Karpas-422 (cell line): ENCODE data around the gene GNAT1. TPM values are rescaled to one million over a fixed set of nuclear protein-coding genes. Genes with fewer than 3 reads are reported as not detected.

Experiments
- DNase-seq: peaks from one replicate; pipeline ENCODE4 v3.0.0-alpha.2; 2015
- H2AFZ ChIP-seq: fragments of 200-600 bp; sonication (generic); 2 replicates; pipeline ENCODE4 v1.6.1; 2014; ENCODE audit warnings: antibody characterized with exemption, low read length, mixed read lengths
- H3K27ac ChIP-seq: fragments of 200-600 bp; sonication (generic); 2 replicates; pipeline ENCODE4 v1.5.1; 2014; ENCODE audit warnings: mild to moderate bottlenecking, low read length, moderate library complexity
- H3K27me3 ChIP-seq: fragments of 200-600 bp; sonication (generic); 2 replicates; pipeline ENCODE4 v1.6.1; 2014; ENCODE audit warnings: low read length, mixed read lengths
- H3K36me3 ChIP-seq: fragments of 200-600 bp; sonication (generic); 2 replicates; pipeline ENCODE4 v1.6.1; 2014; ENCODE audit warnings: low read length, mixed read lengths; ENCODE audit not compliant: insufficient read depth
- H3K4me1 ChIP-seq: fragments of 200-600 bp; sonication (generic); 2 replicates; pipeline ENCODE4 v1.6.1; 2014; ENCODE audit warnings: mild to moderate bottlenecking, low read length, mixed read lengths
- H3K4me2 ChIP-seq: fragments of 200-600 bp; sonication (generic); 2 replicates; pipeline ENCODE4 v1.6.1; 2014; ENCODE audit warnings: low read length, low read depth, mild to moderate bottlenecking; ENCODE audit not compliant: poor library complexity, severe bottlenecking
- H3K4me3 ChIP-seq: fragments of 200-600 bp; sonication (generic); 2 replicates; pipeline ENCODE4 v1.5.1; 2014; ENCODE audit warnings: mild to moderate bottlenecking, antibody characterized with exemption, low read length, mixed read lengths
- H3K79me2 ChIP-seq: fragments of 200-600 bp; sonication (generic); 2 replicates; pipeline ENCODE4 v1.6.1; 2014; ENCODE audit warnings: mild to moderate bottlenecking, low read length, mixed read lengths
- H3K9ac ChIP-seq: fragments of 200-600 bp; sonication (generic); 2 replicates; pipeline ENCODE4 v1.6.0; 2014; ENCODE audit warnings: low read length
- H3K9me2 ChIP-seq: fragments of 200-600 bp; sonication (generic), shearing (Covaris generic); replicated peaks from 2 replicates; pipeline ENCODE4 v1.6.0; 2014; ENCODE audit warnings: mild to moderate bottlenecking, low read length, moderate library complexity; ENCODE audit not compliant: insufficient read depth
- H3K9me3 ChIP-seq: fragments of 300-700, 200-600 bp; sonication (generic); 2 replicates; pipeline ENCODE4 v1.6.1; 2014; ENCODE audit warnings: low read length, mixed read lengths
- H4K20me1 ChIP-seq: fragments of 200-600 bp; sonication (generic); 2 replicates; pipeline ENCODE4 v1.6.1; 2014; ENCODE audit warnings: mild to moderate bottlenecking, antibody characterized with exemption, low read length, low read depth; ENCODE audit not compliant: insufficient read depth
- total RNA-seq: library from RNA; depleted of rRNA; stranded (reverse); fragments of >200 nt; shearing (Covaris generic); gene quantifications from 2 replicates; pipeline ENCODE4 v1.2.3, GENCODE V29; 2014; ENCODE audit warnings: low replicate concordance; rRNA removed

The GNAT1 gene
- total RNA-seq = not detected in 2 replicates

DNA sequence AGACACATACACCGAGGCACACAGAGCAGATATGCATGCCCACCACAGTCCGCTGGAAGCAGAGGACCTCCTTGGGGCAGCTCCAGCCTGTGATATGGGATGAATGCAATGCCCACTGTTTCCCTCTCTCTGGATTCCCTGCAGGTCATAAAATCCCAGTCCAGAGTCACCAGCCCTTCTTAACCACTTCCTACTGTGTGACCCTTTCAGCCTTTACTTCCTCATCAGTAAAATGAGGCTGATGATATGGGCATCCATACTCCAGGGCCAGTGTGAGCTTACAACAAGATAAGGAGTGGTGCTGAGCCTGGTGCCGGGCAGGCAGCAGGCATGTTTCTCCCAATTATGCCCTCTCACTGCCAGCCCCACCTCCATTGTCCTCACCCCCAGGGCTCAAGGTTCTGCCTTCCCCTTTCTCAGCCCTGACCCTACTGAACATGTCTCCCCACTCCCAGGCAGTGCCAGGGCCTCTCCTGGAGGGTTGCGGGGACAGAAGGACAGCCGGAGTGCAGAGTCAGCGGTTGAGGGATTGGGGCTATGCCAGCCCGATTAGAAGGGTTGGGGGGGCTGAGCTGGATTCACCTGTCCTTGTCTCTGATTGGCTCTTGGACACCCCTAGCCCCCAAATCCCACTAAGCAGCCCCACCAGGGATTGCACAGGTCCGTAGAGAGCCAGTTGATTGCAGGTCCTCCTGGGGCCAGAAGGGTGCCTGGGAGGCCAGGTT lies at the start of gene GNAT1:
GNAT1 (plus strand) TSS at position 675 of the 725 bp plus-strand sequence. CDS start 116 bp downstream, outside the sequence.
- H3K4me3 ChIP-seq = no peak within 1 kb of the TSS
- no peaks in the 10 kb centered on the region for H3K79me2 ChIP-seq
- no peak within 1 kb of the TSS for H2AFZ ChIP-seq
- no peaks in the 10 kb centered on the region for H3K36me3 ChIP-seq
- H3K4me1 ChIP-seq = peaks cover 5% of the 10 kb centered on the region; the same call in 1 of the 2 replicates
- no peak within 1 kb of the TSS for H3K27ac ChIP-seq
- DNase-seq = no peak
- no peaks in the 10 kb centered on the region for H3K9me3 ChIP-seq
- H4K20me1 ChIP-seq = 0 out of 2 replicates have a peak, but pooled peaks cover 7% of the 10 kb centered on the region
- no peaks in the 10 kb centered on the region for H3K27me3 ChIP-seq
- H3K4me2 ChIP-seq = no peak within 1 kb of the TSS
- H3K9me2 ChIP-seq = no peaks in the 10 kb centered on the region
- H3K9ac ChIP-seq = no peak within 1 kb of the TSS

GRCh38 chr3:50146316-50146901 lies 45.0 kb upstream of the GNAT1 start:
- Histone ChIP-seq H3K9me2 (no peaks in the 10 kb centered on the region), H3K4me2 (no peak overlapping the region), H3K4me1 (no peaks in the 10 kb centered on the region), H3K9ac (no peak overlapping the region), H4K20me1 (no peaks in the 10 kb centered on the region), H3K9me3 (no peaks in the 10 kb centered on the region), H3K79me2 (no peaks in the 10 kb centered on the region), H3K27me3 (no peaks in the 10 kb centered on the region), H2AFZ (no peak overlapping the region), H3K27ac (no peak overlapping the region), H3K36me3 (no peaks in the 10 kb centered on the region), H3K4me3 (no peak overlapping the region)
- no peak for DNase-seq

DNA sequence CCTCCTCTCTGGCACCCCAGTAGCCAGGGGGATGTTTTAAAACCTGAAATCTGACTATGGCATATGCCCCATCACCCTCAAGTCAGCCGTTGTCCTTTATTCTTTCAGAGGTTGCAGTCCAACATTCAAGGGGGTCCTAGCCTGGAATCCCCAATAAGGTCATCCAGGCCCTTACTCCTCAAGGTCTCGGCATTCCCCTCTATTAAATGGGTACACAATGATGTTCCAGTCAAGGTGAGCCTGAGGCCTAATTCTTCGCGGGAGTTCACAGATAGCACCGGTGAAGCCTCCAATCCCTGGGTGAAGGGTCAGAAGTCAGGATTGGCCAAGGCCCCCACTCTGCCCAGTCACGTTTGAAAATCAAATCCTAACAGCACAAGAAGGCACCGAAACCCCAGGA lies 44.4 kb upstream of the GNAT1 start:
- Histone ChIP-seq H2AFZ (no peak overlapping the region), H3K9ac (no peak overlapping the region), H3K9me3 (no peaks in the 10 kb centered on the region), H3K36me3 (no peaks in the 10 kb centered on the region), H3K27ac (no peak overlapping the region), H3K4me3 (no peak overlapping the region), H3K79me2 (no peaks in the 10 kb centered on the region), H3K4me1 (no peaks in the 10 kb centered on the region), H4K20me1 (no peaks in the 10 kb centered on the region), H3K4me2 (no peak overlapping the region), H3K9me2 (no peaks in the 10 kb centered on the region), H3K27me3 (no peaks in the 10 kb centered on the region)
- no peak for DNase-seq

- H3K9me2 ChIP-seq = no peaks in the 10 kb centered on the region
- no peak overlapping the region for H3K4me2 ChIP-seq
- H3K4me3 ChIP-seq = no peak overlapping the region
- no peaks in the 10 kb centered on the region for H3K36me3 ChIP-seq
- no peak overlapping the region for H3K27ac ChIP-seq
- no peak overlapping the region for H3K9ac ChIP-seq
- no peaks in the 10 kb centered on the region for H3K79me2 ChIP-seq
- H3K9me3 ChIP-seq = no peaks in the 10 kb centered on the region
- H2AFZ ChIP-seq = no peak overlapping the region
- H3K4me1 ChIP-seq = no peaks in the 10 kb centered on the region
- no peak for DNase-seq
- no peaks in the 10 kb centered on the region for H4K20me1 ChIP-seq
- H3K27me3 ChIP-seq = no peaks in the 10 kb centered on the region
Measured at GRCh38 chr3:50147447-50147846, 44.0 kb upstream of the GNAT1 start.

DNA sequence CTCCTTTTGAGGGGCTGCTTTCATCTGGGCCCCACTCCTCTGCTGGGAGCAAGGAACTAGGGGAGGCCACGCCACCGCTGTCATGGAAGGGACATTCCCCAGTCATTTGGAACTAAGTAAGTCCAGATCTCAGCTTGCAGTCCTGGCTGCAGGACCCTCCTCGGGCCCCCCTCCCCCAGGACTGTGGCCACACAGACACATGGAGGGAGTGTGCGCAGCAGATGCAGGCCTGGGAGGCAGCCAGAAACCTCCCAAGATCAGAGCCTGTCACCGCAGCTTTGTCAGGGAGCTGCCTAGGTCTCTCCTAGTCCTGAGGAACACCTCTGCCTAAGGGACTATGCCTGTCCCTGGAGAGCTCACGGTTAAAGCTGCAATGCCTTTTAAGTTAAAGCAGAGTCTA lies 43.5 kb upstream of the GNAT1 start:
- no peak overlapping the region for H3K9ac ChIP-seq
- no peak for DNase-seq

GRCh38 chr3:50150404-50150750 lies 41.0 kb upstream of the GNAT1 start:
- Histone ChIP-seq H3K27ac (no peak overlapping the region), H3K4me3 (no peak overlapping the region), H3K4me2 (no peak overlapping the region), H3K79me2 (no peaks in the 10 kb centered on the region), H3K9me2 (no peaks in the 10 kb centered on the region), H3K9ac (no peak overlapping the region), H3K4me1 (peaks cover 5% of the 10 kb centered on the region), H3K36me3 (no peaks in the 10 kb centered on the region), H4K20me1 (no peaks in the 10 kb centered on the region), H3K27me3 (no peaks in the 10 kb centered on the region), H3K9me3 (no peaks in the 10 kb centered on the region), H2AFZ (no peak overlapping the region)
- DNase-seq = no peak

More for the DNA sequence above, 43.5 kb upstream of the GNAT1 start:
- no peak overlapping the region for H2AFZ ChIP-seq
- no peaks in the 10 kb centered on the region for H3K4me1 ChIP-seq
- no peaks in the 10 kb centered on the region for H3K27me3 ChIP-seq
- H3K27ac ChIP-seq = no peak overlapping the region
- no peak overlapping the region for H3K4me3 ChIP-seq
- H3K9me3 ChIP-seq = no peaks in the 10 kb centered on the region
- no peaks in the 10 kb centered on the region for H3K9me2 ChIP-seq
- H3K79me2 ChIP-seq = no peaks in the 10 kb centered on the region
- no peak overlapping the region for H3K4me2 ChIP-seq
- H4K20me1 ChIP-seq = no peaks in the 10 kb centered on the region
- H3K36me3 ChIP-seq = no peaks in the 10 kb centered on the region

GRCh38 chr3:50150863-50151686 lies 40.3 kb upstream of the GNAT1 start:
- H3K9me2 ChIP-seq = no peaks in the 10 kb centered on the region
- no peaks in the 10 kb centered on the region for H3K36me3 ChIP-seq
- H2AFZ ChIP-seq = no peak overlapping the region
- no peaks in the 10 kb centered on the region for H3K79me2 ChIP-seq
- H4K20me1 ChIP-seq = peaks cover 6% of the 10 kb centered on the region
- no peaks in the 10 kb centered on the region for H3K27me3 ChIP-seq
- H3K9me3 ChIP-seq = no peaks in the 10 kb centered on the region
- no peak for DNase-seq
- H3K9ac ChIP-seq = no peak overlapping the region
- H3K4me2 ChIP-seq = no peak overlapping the region
- H3K4me3 ChIP-seq = no peak overlapping the region
- H3K27ac ChIP-seq = no peak overlapping the region
- H3K4me1 ChIP-seq = peaks cover 5% of the 10 kb centered on the region

DNA sequence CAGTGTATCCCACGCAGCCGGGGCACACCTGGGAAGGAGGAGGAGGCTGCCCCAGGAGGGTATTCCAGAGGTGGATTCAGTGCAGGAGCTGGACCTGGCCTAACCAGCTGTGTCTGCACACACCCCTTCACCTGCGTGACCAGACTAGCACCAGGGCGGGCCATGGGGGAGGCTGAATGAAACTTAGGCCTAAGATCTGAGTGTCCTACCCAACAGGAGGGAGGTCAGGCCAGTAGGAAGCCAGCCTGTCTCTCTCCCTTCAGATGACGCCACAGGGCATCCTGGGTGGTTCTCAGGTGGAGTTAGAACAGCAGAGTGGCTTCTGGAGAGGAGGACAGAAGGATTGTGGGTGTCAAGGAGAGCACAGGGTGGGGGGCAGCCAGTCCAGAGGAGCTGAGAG lies 39.7 kb upstream of the GNAT1 start:
- Histone ChIP-seq H4K20me1 (peaks cover 9% of the 10 kb centered on the region), H3K9ac (no peak overlapping the region), H3K4me2 (no peak overlapping the region), H3K4me3 (no peak overlapping the region), H3K79me2 (no peaks in the 10 kb centered on the region), H3K9me3 (no peaks in the 10 kb centered on the region), H3K27me3 (no peaks in the 10 kb centered on the region), H3K9me2 (no peaks in the 10 kb centered on the region), H2AFZ (no peak overlapping the region), H3K4me1 (peaks cover 5% of the 10 kb centered on the region), H3K27ac (no peak overlapping the region), H3K36me3 (no peaks in the 10 kb centered on the region)
- no peak for DNase-seq
